K562 (cell line): ENCODE data around the gene KIZ. TPM values are rescaled to one million over a fixed set of nuclear protein-coding genes. Genes with fewer than 3 reads are reported as not detected.

Source experiments
- ATAC-seq: fragments of 200-7000 bp; cut with Tn5 transposase; 3 replicates; pipeline ENCODE4 v1.9.1; 2020; ENCODE audit warnings: moderate library complexity
- BruUV-seq: library from RNA; stranded (reverse); fragments of 400-500 nt; replicated peaks from 2 replicates; lab custom pipeline; 2021; lab: Mats Ljungman, UMichigan
- CTCF ChIA-PET: fragments of 300-600 bp; formaldehyde crosslinking; extraction: SDS; loops from one replicate; lab custom pipeline; 2021; ENCODE audit warnings: low intra/inter-chr PET ratio; lab: Yijun Ruan, JAX
- POLR2A ChIA-PET: fragments of 300-600, 350-650 bp; sonication (Branson Sonifier 250); formaldehyde crosslinking; extraction: SDS; loops from one replicate; lab custom pipeline; 2021; ENCODE audit warnings: antibody characterized with exemption, inconsistent platforms; lab: Yijun Ruan, JAX
- DNase-seq, 4 experiments: peaks; one replicate each; pipeline versions ENCODE4 v3.0.0 to v3.0.0-alpha.2; 2011 to 2018; ENCODE audit warnings: low spot score in 3 of 4, mixed read lengths in 3 of 4; ENCODE audit errors: extremely low read depth in 1 of 4
- FAIRE-seq: peaks from 2 replicates; lab custom pipeline; 2011; peaks lifted over from hg19 to GRCh38; lab: Jason Lieb, UNC
- H2AFZ ChIP-seq: 2 replicates; pipeline ENCODE4 v1.6.0; 2011; ENCODE audit warnings: low read depth, low read length, control low read depth, inconsistent platforms
- H3K27ac ChIP-seq: fragments of 200-600 bp; 3 replicates; pipeline ENCODE4 v1.8.0; 2011; ENCODE audit warnings: low read depth, mild to moderate bottlenecking, control low read depth, inconsistent platforms, low read length, moderate library complexity, mixed read lengths; ENCODE audit errors: extremely low read depth
- H3K27me3 ChIP-seq, 2 experiments: fragments of 300-600 bp in 1 of 2; 2 replicates in 1 of 2; 3 replicates in 1 of 2; pipeline versions ENCODE4 v1.6.0 to v1.8.0; 2011; ENCODE audit warnings: inconsistent platforms in 2 of 2, low read length in 2 of 2, mild to moderate bottlenecking in 1 of 2, mixed read lengths in 1 of 2, moderate library complexity in 1 of 2; ENCODE audit not compliant: control insufficient read depth in 2 of 2, insufficient read depth in 2 of 2
- H3K36me3 ChIP-seq: fragments of 300-600 bp; 3 replicates; pipeline ENCODE4 v1.8.0; 2011; ENCODE audit warnings: mild to moderate bottlenecking, low read length, inconsistent platforms; ENCODE audit not compliant: control insufficient read depth, insufficient read depth
- H3K4me1 ChIP-seq, 2 experiments: fragments of 200-600 bp in 1 of 2; replicated peaks in 1 of 2; 2 replicates in 1 of 2; 3 replicates in 1 of 2; pipeline versions ENCODE4 v1.5.1 to v1.8.0; 2011; ENCODE audit warnings: inconsistent platforms in 2 of 2, low read length in 2 of 2, mild to moderate bottlenecking in 1 of 2, mixed read lengths in 1 of 2, moderate library complexity in 1 of 2; ENCODE audit not compliant: control insufficient read depth in 2 of 2, insufficient read depth in 2 of 2
- H3K4me2 ChIP-seq: 2 replicates; pipeline ENCODE4 v1.6.1; 2011; ENCODE audit warnings: low read length, control low read depth, inconsistent platforms, mixed read lengths; ENCODE audit not compliant: insufficient read depth
- H3K4me3 ChIP-seq: fragments of 200-600 bp; sonication (generic), shearing (Covaris generic); 2 replicates; pipeline ENCODE4 v1.5.1; 2016; ENCODE audit warnings: control low read depth, inconsistent platforms
- H3K79me2 ChIP-seq: fragments of 200-600 bp; 3 replicates; pipeline ENCODE4 v1.8.0; 2011; ENCODE audit warnings: low read length, inconsistent platforms; ENCODE audit not compliant: control insufficient read depth, insufficient read depth
- H3K9ac ChIP-seq, 2 experiments: 2 replicates each; pipeline versions ENCODE4 v1.6.0 to v1.6.1; 2011; ENCODE audit warnings: low read depth in 2 of 2, low read length in 2 of 2, control low read depth in 1 of 2, inconsistent platforms in 1 of 2, mild to moderate bottlenecking in 1 of 2, mixed read lengths in 1 of 2; ENCODE audit not compliant: insufficient read depth in 1 of 2
- H3K9me1 ChIP-seq: one replicate; pipeline ENCODE4 v1.6.0; 2011; ENCODE audit warnings: inconsistent platforms, mild to moderate bottlenecking, low read length, moderate library complexity; ENCODE audit not compliant: control insufficient read depth, insufficient read depth
- H3K9me3 ChIP-seq: replicated peaks from 2 replicates; pipeline ENCODE4 v1.5.1; 2011; ENCODE audit warnings: low read depth, low read length, inconsistent platforms; ENCODE audit not compliant: control insufficient read depth, insufficient read depth
- H4K20me1 ChIP-seq: replicated peaks from 2 replicates; pipeline ENCODE4 v1.6.1; 2011; ENCODE audit warnings: low read length, inconsistent platforms, mixed read lengths; ENCODE audit not compliant: control insufficient read depth, insufficient read depth
- AFF1 ChIP-seq, 2 experiments: fragments of 450-650 bp; IDR thresholded peaks; 2 replicates each; pipeline ENCODE4 v1.6.1; 2018; ENCODE audit warnings: mild to moderate bottlenecking in 2 of 2, low read depth in 1 of 2; ENCODE audit not compliant: partially characterized antibody in 2 of 2
- CTCF ChIP-seq, 3 experiments: IDR thresholded peaks in 2 of 3; conservative IDR thresholded peaks in 1 of 3; 2 replicates each; pipeline ENCODE4 v1.5.1; 2011 to 2012; ENCODE audit warnings: low read length in 3 of 3, mild to moderate bottlenecking in 3 of 3, control low read depth in 2 of 3, improper control_type of control experiment in 1 of 3, inconsistent platforms in 1 of 3, low read depth in 1 of 3, mixed read lengths in 1 of 3, moderate library complexity in 1 of 3; ENCODE audit not compliant: insufficient read depth in 2 of 3
- WGBS: fragments of 100-300 bp; shearing (Covaris generic); methylation state at CpG from one replicate; pipeline ENCODE4 v1.1.6; 2016; ENCODE audit warnings: low coverage, mixed read lengths; ENCODE audit not compliant: insufficient coverage; ENCODE audit errors: missing lambda C conversion rate; 5-methylcytosine and 5-hydroxymethylcytosine counted together
- in situ Hi-C: fragments of 300-500 bp; cut with MboI; formaldehyde crosslinking; loops from 4 replicates; pipeline ENCODE4 v1.15.0; 2018; ENCODE audit warnings: inconsistent platforms, mixed read lengths
- intact Hi-C: fragments of 100-400 bp; cut with micrococcal nuclease; formaldehyde crosslinking; loops from 2 replicates; pipeline ENCODE4 v1.14.2; 2022
- polyA plus RNA-seq, 8 experiments: library from polyadenylated mRNA; depleted of rRNA in 4 of 8; stranded (reverse) in 5 of 8; unstranded in 3 of 8; fragments of >200 nt; fragmentation: Nextera tagmentation in 2 of 8; fragmentation: Illumina TruSeq in 1 of 8; extraction: Ambion mirVana in 2 of 8; extraction: Trizol in 1 of 8; gene quantifications; 2 replicates each; pipeline versions ENCODE4 v1.2.1 to v1.2.3, GENCODE V29; 2011 to 2014; ENCODE audit warnings: inconsistent platforms in 1 of 8, missing spikeins in 1 of 8
- total RNA-seq, 7 experiments: library from RNA; depleted of rRNA in 6 of 7; stranded (reverse); fragments of >200 nt in 6 of 7; fragmentation: Illumina TruSeq in 2 of 7; extraction: Trizol in 2 of 7; gene quantifications; 2 replicates each; pipeline versions ENCODE4 v1.2.1 to v1.2.3, GENCODE V29; 2011 to 2021; ENCODE audit warnings: low replicate concordance in 1 of 7

The KIZ gene
- total and polyA plus RNA-seq, 9 of the 15 experiments (the other 6 are each of a cell fraction or from before 2014, with no cell fraction given) = 4.9 to 21.1 (median 13.5) TPM

- H3K4me2 ChIP-seq = no peak overlapping the region
- peak in 1 of 4 experiments; percentile 8 for DNase-seq
- no peak overlapping the region for H3K4me3 ChIP-seq
- H3K36me3 ChIP-seq = peaks cover 7% of the 10 kb centered on the region; the same call in 1 of the 3 replicates
- ChIA-PET CTCF (no interaction called here), POLR2A (no interaction called here)
- no peak overlapping the region for H2AFZ ChIP-seq
- intact Hi-C loops (loop anchor here (10.0 kb wide), 1 partner anchor 265 kb away; no protein-coding TSS in a partner anchor), in situ Hi-C loops (no loop called here)
- no peak for ATAC-seq
- peaks cover 18% of the 10 kb centered on the region for H3K79me2 ChIP-seq
- no peaks in the 10 kb centered on the region for H4K20me1 ChIP-seq
- WGBS = 53% methylated on average over 5 of the region's 5 CpGs
- no peaks in the 10 kb centered on the region for H3K9me1 ChIP-seq
- no peaks in the 10 kb centered on the region for H3K27me3 ChIP-seq
- H3K4me1 ChIP-seq = peaks cover 5 to 19% of the 10 kb centered on the region in 2 experiments; a peak in 3 of 5 replicates
- no peak overlapping the region for H3K27ac ChIP-seq
- TF ChIP-seq CTCF (IDR thresholded peaks at IDR 0.05 in 2 of 3, conservative IDR thresholded peaks at IDR 0.05 in 1 of 3; ENCODE audit: insufficient read depth in 2 of 3, low read depth in 1 of 3, low read length in 3 of 3) (0 out of 6 replicates have a peak, but pooled peaks of 1 of the 3 experiments have one; percentile 18), AFF1 (IDR thresholded peaks at IDR 0.05; ENCODE audit: low read depth in 1 of 2, partially characterized antibody in 2 of 2) (no peak)
- BruUV-seq = no TSS peak
- H3K9me3 ChIP-seq = no peaks in the 10 kb centered on the region
- no peak for FAIRE-seq
- no peak overlapping the region for H3K9ac ChIP-seq
These were observed 4.0 kb downstream of the KIZ start for GRCh38 chr20:21129861-21130260.
